Upper lobe of left lung (tissue), 4 donors: ENCODE results near the gene CTTNBP2.

Experiments used
- POLR2A ChIP-seq, 4 donors: fragments of 450-650 bp; IDR thresholded peaks; one replicate each; pipeline ENCODE4 v1.5.1; 2016 to 2017; ENCODE audit warnings: antibody characterized with exemption in 4 of 4, mild to moderate bottlenecking in 2 of 4
- POLR2AphosphoS5 ChIP-seq, 2 donors: sonication (generic); formaldehyde crosslinking; IDR thresholded peaks; one replicate each; pipeline ENCODE4 v1.5.1; 2017; ENCODE audit warnings: antibody characterized with exemption in 2 of 2
- TF ChIP-seq, protein P1 (sequence below), 6 experiments: fragments of 450-650 bp in 4 of 6; fragments of 200-600 bp in 2 of 6; sonication (generic) in 2 of 6; IDR thresholded peaks; one replicate each; pipeline ENCODE4 v1.5.1; 2016 to 2019; ENCODE audit warnings: antibody characterized with exemption in 6 of 6

DNA sequence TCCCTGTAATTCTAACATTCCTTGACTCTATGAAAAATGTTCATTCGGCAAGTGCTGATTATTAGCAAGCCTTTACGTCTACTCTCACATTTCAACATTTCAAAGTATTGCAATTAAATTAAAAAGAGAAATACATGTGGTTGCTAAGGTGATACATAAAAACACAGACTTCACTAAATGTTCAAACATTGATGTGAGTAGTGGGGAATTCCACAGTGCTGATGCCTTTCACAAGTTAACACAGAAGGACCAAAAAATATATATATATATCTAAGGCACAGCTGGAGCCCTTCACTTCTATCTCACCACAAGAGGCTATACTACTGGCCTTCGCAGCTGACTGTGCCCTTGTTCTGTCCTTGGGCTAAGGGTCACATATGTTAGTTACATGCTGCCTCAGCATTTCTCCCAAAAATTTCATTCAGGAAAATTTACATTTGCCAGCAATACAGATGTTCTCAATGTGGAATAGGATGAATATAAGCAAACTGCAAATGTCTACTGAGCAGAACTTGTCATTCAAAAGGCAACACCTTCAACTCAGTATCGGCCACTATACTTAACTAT lies 13.9 kb downstream of the CTTNBP2 start:
- TF ChIP-seq POLR2AphosphoS5 (IDR thresholded peaks at IDR 0.05) (no peak), POLR2A (IDR thresholded peaks at IDR 0.05) (no peak)
- TF ChIP-seq, protein P1, sequence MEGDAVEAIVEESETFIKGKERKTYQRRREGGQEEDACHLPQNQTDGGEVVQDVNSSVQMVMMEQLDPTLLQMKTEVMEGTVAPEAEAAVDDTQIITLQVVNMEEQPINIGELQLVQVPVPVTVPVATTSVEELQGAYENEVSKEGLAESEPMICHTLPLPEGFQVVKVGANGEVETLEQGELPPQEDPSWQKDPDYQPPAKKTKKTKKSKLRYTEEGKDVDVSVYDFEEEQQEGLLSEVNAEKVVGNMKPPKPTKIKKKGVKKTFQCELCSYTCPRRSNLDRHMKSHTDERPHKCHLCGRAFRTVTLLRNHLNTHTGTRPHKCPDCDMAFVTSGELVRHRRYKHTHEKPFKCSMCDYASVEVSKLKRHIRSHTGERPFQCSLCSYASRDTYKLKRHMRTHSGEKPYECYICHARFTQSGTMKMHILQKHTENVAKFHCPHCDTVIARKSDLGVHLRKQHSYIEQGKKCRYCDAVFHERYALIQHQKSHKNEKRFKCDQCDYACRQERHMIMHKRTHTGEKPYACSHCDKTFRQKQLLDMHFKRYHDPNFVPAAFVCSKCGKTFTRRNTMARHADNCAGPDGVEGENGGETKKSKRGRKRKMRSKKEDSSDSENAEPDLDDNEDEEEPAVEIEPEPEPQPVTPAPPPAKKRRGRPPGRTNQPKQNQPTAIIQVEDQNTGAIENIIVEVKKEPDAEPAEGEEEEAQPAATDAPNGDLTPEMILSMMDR (IDR thresholded peaks at IDR 0.05): no peak
